H1 (cell line): ENCODE measurements around the gene PFKFB3. TPM values are rescaled to one million over a fixed set of nuclear protein-coding genes. Genes with fewer than 3 reads are reported as not detected.
A peak's percentile ranks its signal among the peaks of the same experiment; 100 is the strongest.

Experiments used
- CTCF ChIA-PET: fragments of 300-600 bp; sonication (Branson Sonifier 250); formaldehyde crosslinking; loops from one replicate; lab custom pipeline; 2021; ENCODE audit not compliant: partially characterized antibody; lab: Charles Lee
- POLR2A ChIA-PET: fragments of 300-600 bp; sonication (Branson Sonifier 250); formaldehyde crosslinking; loops from one replicate; lab custom pipeline; 2021; ENCODE audit warnings: inconsistent platforms; ENCODE audit not compliant: partially characterized antibody; lab: Charles Lee
- DNase-seq, 2 experiments: peaks; one replicate each; pipeline versions ENCODE4 v3.0.0 to v3.0.0-alpha.2; 2010 to 2022; ENCODE audit warnings: low spot score in 2 of 2, low read depth in 1 of 2, mixed read lengths in 1 of 2
- FAIRE-seq: peaks from 2 replicates; lab custom pipeline; 2011; peaks lifted over from hg19 to GRCh38; lab: Jason Lieb, UNC
- H2AFZ ChIP-seq: 2 replicates; pipeline ENCODE4 v1.8.1; 2012; ENCODE audit warnings: low read length, inconsistent platforms
- H2AK5ac ChIP-seq: 2 replicates; pipeline ENCODE4 v1.6.1; 2013; ENCODE audit warnings: low read depth, low read length
- H2BK120ac ChIP-seq: replicated peaks from 2 replicates; pipeline ENCODE3; 2013; ENCODE audit warnings: low read depth, low read length, inconsistent platforms
- H2BK12ac ChIP-seq: 2 replicates; pipeline ENCODE4 v1.6.1; 2013; ENCODE audit warnings: low read depth, low read length
- H2BK15ac ChIP-seq: 2 replicates; pipeline ENCODE4 v1.6.1; 2013; ENCODE audit warnings: low read length
- H2BK20ac ChIP-seq: 2 replicates; pipeline ENCODE4 v1.6.1; 2013; ENCODE audit warnings: low read length
- H2BK5ac ChIP-seq: 2 replicates; pipeline ENCODE4 v1.6.1; 2013; ENCODE audit warnings: low read depth, low read length
- H3K14ac ChIP-seq: 2 replicates; pipeline ENCODE4 v1.6.1; 2013; ENCODE audit warnings: inconsistent platforms; ENCODE audit not compliant: insufficient read length
- H3K18ac ChIP-seq: 2 replicates; pipeline ENCODE4 v1.6.1; 2013; ENCODE audit warnings: low read length; ENCODE audit errors: extremely low read depth
- H3K23ac ChIP-seq: 2 replicates; pipeline ENCODE4 v1.6.1; 2013; ENCODE audit warnings: inconsistent platforms; ENCODE audit not compliant: insufficient read length
- H3K23me2 ChIP-seq: 2 replicates; pipeline ENCODE4 v1.6.1; 2013; ENCODE audit warnings: low read depth, low read length
- H3K27ac ChIP-seq: 2 replicates; pipeline ENCODE4 v1.6.1; 2011; ENCODE audit warnings: low read depth, low read length, inconsistent platforms
- H3K27me3 ChIP-seq, 4 experiments: replicated peaks in 1 of 4; 1 replicate in 1 of 4; 2 replicates in 3 of 4; pipeline versions ENCODE4 v1.6.1 to v1.8.1; 2011 to 2013; ENCODE audit warnings: low read length in 3 of 4, mild to moderate bottlenecking in 3 of 4, inconsistent platforms in 2 of 4, mixed read lengths in 2 of 4, moderate library complexity in 1 of 4; ENCODE audit not compliant: control insufficient read depth in 3 of 4, insufficient read depth in 3 of 4; ENCODE audit errors: extremely low read depth in 1 of 4
- H3K36me3 ChIP-seq, 4 experiments: 2 replicates each; pipeline versions ENCODE4 v1.6.1 to v1.8.1; 2011 to 2013; ENCODE audit warnings: mild to moderate bottlenecking in 4 of 4, low read length in 3 of 4, moderate library complexity in 2 of 4, control low read depth in 1 of 4, inconsistent platforms in 1 of 4; ENCODE audit not compliant: insufficient read depth in 4 of 4, control insufficient read depth in 2 of 4
- H3K4ac ChIP-seq: replicated peaks from 2 replicates; pipeline ENCODE3; 2013; ENCODE audit warnings: low read length, low read depth, mixed read lengths, inconsistent platforms; ENCODE audit not compliant: insufficient read length
- H3K4me1 ChIP-seq, 4 experiments: replicated peaks in 1 of 4; 1 replicate in 1 of 4; 2 replicates in 3 of 4; pipeline versions ENCODE4 v1.6.1 to v1.8.1; 2011 to 2013; ENCODE audit warnings: low read length in 3 of 4, inconsistent platforms in 2 of 4, mixed read lengths in 1 of 4; ENCODE audit not compliant: insufficient read depth in 4 of 4, control insufficient read depth in 3 of 4
- H3K4me2 ChIP-seq, 2 experiments: 2 replicates each; pipeline versions ENCODE4 v1.6.1 to v1.8.1; 2011 to 2013; ENCODE audit warnings: low read depth in 2 of 2, low read length in 2 of 2, control low read depth in 1 of 2, inconsistent platforms in 1 of 2, mild to moderate bottlenecking in 1 of 2; ENCODE audit not compliant: insufficient read depth in 1 of 2
- H3K4me3 ChIP-seq, 4 experiments: fragments of 200-600, 300-600 bp in 1 of 4; sonication (generic), shearing (Covaris generic), sonication (Bioruptor Twin) in 1 of 4; 2 replicates each; pipeline versions ENCODE4 v1.5.1 to v1.8.1; 2011 to 2016; ENCODE audit warnings: low read length in 4 of 4, low read depth in 3 of 4, control low read depth in 2 of 4, inconsistent platforms in 2 of 4, mild to moderate bottlenecking in 2 of 4, mixed read lengths in 1 of 4, moderate library complexity in 1 of 4; ENCODE audit not compliant: insufficient read depth in 2 of 4; ENCODE audit errors: extremely low read depth in 1 of 4
- H3K56ac ChIP-seq: replicated peaks from 2 replicates; pipeline ENCODE3; 2013; ENCODE audit warnings: low read depth, mild to moderate bottlenecking, mixed read lengths, low read length, inconsistent platforms; ENCODE audit not compliant: insufficient read length
- H3K79me1 ChIP-seq: 2 replicates; pipeline ENCODE4 v1.6.1; 2013; ENCODE audit warnings: low read depth, low read length, control low read depth
- H3K79me2 ChIP-seq, 2 experiments: 2 replicates each; pipeline versions ENCODE4 v1.6.1 to v1.8.1; 2012 to 2013; ENCODE audit warnings: low read length in 2 of 2, mild to moderate bottlenecking in 2 of 2, inconsistent platforms in 1 of 2; ENCODE audit not compliant: insufficient read depth in 2 of 2, control insufficient read depth in 1 of 2
- H3K9ac ChIP-seq, 4 experiments: replicated peaks in 1 of 4; 1 replicate in 1 of 4; 2 replicates in 3 of 4; pipeline versions ENCODE4 v1.6.1 to v1.8.1; 2011 to 2013; ENCODE audit warnings: low read depth in 3 of 4, low read length in 3 of 4, control low read depth in 2 of 4, mild to moderate bottlenecking in 2 of 4, moderate library complexity in 2 of 4, inconsistent platforms in 1 of 4; ENCODE audit errors: extremely low read depth in 1 of 4
- H3K9me3 ChIP-seq, 2 experiments: 2 replicates each; pipeline versions ENCODE4 v1.6.1 to v1.8.1; 2012 to 2013; ENCODE audit warnings: mild to moderate bottlenecking in 2 of 2, moderate library complexity in 2 of 2, control low read depth in 1 of 2, inconsistent platforms in 1 of 2, low read depth in 1 of 2, low read length in 1 of 2, mixed read lengths in 1 of 2; ENCODE audit not compliant: insufficient read depth in 2 of 2
- H4K20me1 ChIP-seq, 2 experiments: replicated peaks in 1 of 2; 2 replicates each; pipeline versions ENCODE3 to v1.8.1; 2011 to 2013; ENCODE audit warnings: inconsistent platforms in 2 of 2, low read length in 2 of 2, mild to moderate bottlenecking in 1 of 2; ENCODE audit not compliant: insufficient read depth in 2 of 2, control insufficient read depth in 1 of 2
- H4K5ac ChIP-seq: 2 replicates; pipeline ENCODE4 v1.6.1; 2013; ENCODE audit warnings: low read length, low read depth, mixed read lengths, inconsistent platforms; ENCODE audit not compliant: insufficient read length
- H4K8ac ChIP-seq: 2 replicates; pipeline ENCODE4 v1.8.0; 2013; ENCODE audit warnings: mild to moderate bottlenecking, moderate library complexity, low read length, inconsistent platforms; ENCODE audit not compliant: insufficient read depth; ENCODE audit errors: extremely low read depth
- H4K91ac ChIP-seq: replicated peaks from 2 replicates; pipeline ENCODE3; 2013; ENCODE audit warnings: low read length, mixed read lengths, inconsistent platforms; ENCODE audit not compliant: insufficient read length
- EZH2 ChIP-seq: fragments of 200-600 bp; sonication (generic); IDR thresholded peaks from 2 replicates; pipeline ENCODE4 v1.7.1; 2012; ENCODE audit warnings: low read depth, mild to moderate bottlenecking, moderate library complexity, low read length, inconsistent platforms; ENCODE audit not compliant: severe bottlenecking
- KDM1A ChIP-seq: fragments of 200-600, 300-600 bp; sonication (generic); IDR thresholded peaks from 2 replicates; pipeline ENCODE4 v1.7.1; 2016; ENCODE audit warnings: mild to moderate bottlenecking, low read length, borderline replicate concordance
- RBBP5 ChIP-seq: IDR thresholded peaks from 2 replicates; pipeline ENCODE4 v1.7.1; 2012; ENCODE audit warnings: low read depth, mild to moderate bottlenecking, inconsistent platforms, low read length, moderate library complexity, borderline replicate concordance
- WGBS, 2 experiments: shearing (Covaris generic) in 1 of 2; methylation state at CpG; one replicate each; pipeline versions ENCODE4 v1.1.6 to v1.1.7; 2013 to 2015; ENCODE audit warnings: low lambda C conversion rate in 2 of 2, mixed read lengths in 2 of 2, inconsistent platforms in 1 of 2, low coverage in 1 of 2, missing lambda C conversion rate in 1 of 2; ENCODE audit not compliant: insufficient replicate concordance in 2 of 2, insufficient coverage in 1 of 2, insufficient read length in 1 of 2; ENCODE audit errors: extremely low coverage in 1 of 2, missing lambda C conversion rate in 1 of 2; 5-methylcytosine and 5-hydroxymethylcytosine counted together
- polyA plus RNA-seq, 7 experiments: library from polyadenylated mRNA; depleted of rRNA in 3 of 7; stranded (reverse) in 5 of 7; unstranded in 2 of 7; fragments of >200 nt in 5 of 7; fragments of 200-250 nt in 2 of 7; gene quantifications; 1 replicate in 5 of 7; 2 replicates in 1 of 7; 4 replicates in 1 of 7; pipeline versions ENCODE4 v1.2.1 to v1.2.3, GENCODE V29; 2011 to 2013; ENCODE audit warnings: missing spikeins in 2 of 7, mixed read lengths in 2 of 7
- total RNA-seq: library from RNA; stranded (reverse); fragmentation: NEBNext Ultra II Directional; extraction: Animal tissue kit (Norgen Biotek cat#: 25700); gene quantifications from 2 replicates; pipeline ENCODE4 v1.2.1, GENCODE V29; 2021

Gene PFKFB3
- total and polyA plus RNA-seq, 2 of the 8 experiments (the other 6 are each of a cell fraction or from before 2014, with no cell fraction given) = 15.6 to 32.0 TPM

GRCh38 chr10:6202098-6202683 lies 541 bp upstream of the PFKFB3 start:
- peak overlapping the region; percentile 51; the same call in 1 of the 2 replicates for H3K18ac ChIP-seq
- DNase-seq (peak in 1 of 2 experiments; percentile 52), FAIRE-seq (no peak)
- no peak overlapping the region for H3K23ac ChIP-seq
- H3K79me2 ChIP-seq = peaks cover 0 to 18% of the 10 kb centered on the region in 2 experiments; a peak in 3 of 4 replicates
- H2BK120ac ChIP-seq = no peak overlapping the region
- H4K91ac ChIP-seq = peak overlapping the region; percentile 85
- WGBS, 2 experiments = 3% methylated on average over 29 of the region's 29 CpGs; no CpG with 5 or more reads in 1 of the 2 experiments
- no peak overlapping the region for H3K14ac ChIP-seq
- H2AK5ac ChIP-seq = no peak overlapping the region
- peak overlapping the region; percentile 81 to 100 for H3K4me2 ChIP-seq
- H3K4me3 ChIP-seq = peak overlapping the region; percentile 23 to 92 (median 50); a peak in 7 of 8 replicates
- H4K5ac ChIP-seq = no peak overlapping the region
- H3K56ac ChIP-seq = no peak overlapping the region
- H3K9me3 ChIP-seq = no peaks in the 10 kb centered on the region
- H3K27ac ChIP-seq = no peak overlapping the region
- ChIA-PET CTCF (interaction anchor here (0.6 to 5.2 kb wide), 46 partner anchors 8 to 652 kb away, joined by 3 to 56 read pairs (median 4); no protein-coding TSS in a partner anchor), POLR2A (interaction anchor here (0.7 to 3.9 kb wide), 51 partner anchors 8 to 225 kb away, joined by 3 to 66 read pairs (median 6); partner anchors contain the start of genes IL15RA and RBM17)
- peaks cover 3 to 10% (median 7%) of the 10 kb centered on the region in 4 experiments for H3K4me1 ChIP-seq
- no peak overlapping the region for H3K4ac ChIP-seq
- no peak overlapping the region; the same call in 1 of the 2 replicates for H2AFZ ChIP-seq
- H2BK15ac ChIP-seq = peak overlapping the region; percentile 95; the same call in 1 of the 2 replicates
- H2BK5ac ChIP-seq = no peak overlapping the region
- peaks cover 22% of the 10 kb centered on the region for H3K23me2 ChIP-seq
- peaks cover 11 to 23% of the 10 kb centered on the region in 2 experiments for H4K20me1 ChIP-seq
- H4K8ac ChIP-seq = peak overlapping the region; percentile 28
- TF ChIP-seq KDM1A (no peak), EZH2 (peak; percentile 23), RBBP5 (no peak)
- no peak overlapping the region for H2BK20ac ChIP-seq
- no peaks in the 10 kb centered on the region for H3K36me3 ChIP-seq
- H3K79me1 ChIP-seq = peaks cover 2% of the 10 kb centered on the region; the same call in 1 of the 2 replicates
- peak overlapping the region in 1 of 4 experiments; percentile 19; a peak in 3 of 7 replicates for H3K9ac ChIP-seq
- peak overlapping the region; percentile 75; the same call in 1 of the 2 replicates for H2BK12ac ChIP-seq
- peaks cover 19 to 37% (median 33%) of the 10 kb centered on the region in 4 experiments; a peak in 6 of 7 replicates for H3K27me3 ChIP-seq
